Activated CD4-positive, alpha-beta T cell treated with anti-CD3 and anti-CD28 coated beads, Interleukin-2, amount 50 U/mL, for 1 hour (primary cell): ENCODE measurements around the gene ADAP2.
"Not testable (repeated sequence)": the region's sequence is repeated elsewhere in the genome, so short reads cannot be mapped to it uniquely, and the experiment has no call there.

Experiments used
- DNase-seq: peaks from one replicate; pipeline ENCODE4 v3.0.0-alpha.2; 2020

ADAP2 gene, protein sequence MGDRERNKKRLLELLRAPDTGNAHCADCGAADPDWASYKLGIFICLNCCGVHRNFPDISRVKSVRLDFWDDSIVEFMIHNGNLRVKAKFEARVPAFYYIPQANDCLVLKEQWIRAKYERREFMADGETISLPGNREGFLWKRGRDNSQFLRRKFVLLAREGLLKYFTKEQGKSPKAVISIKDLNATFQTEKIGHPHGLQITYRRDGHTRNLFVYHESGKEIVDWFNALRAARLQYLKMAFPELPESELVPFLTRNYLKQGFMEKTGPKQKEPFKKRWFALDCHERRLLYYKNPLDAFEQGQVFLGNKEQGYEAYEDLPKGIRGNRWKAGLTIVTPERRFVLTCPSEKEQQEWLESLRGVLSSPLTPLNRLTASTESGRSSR

DNA sequence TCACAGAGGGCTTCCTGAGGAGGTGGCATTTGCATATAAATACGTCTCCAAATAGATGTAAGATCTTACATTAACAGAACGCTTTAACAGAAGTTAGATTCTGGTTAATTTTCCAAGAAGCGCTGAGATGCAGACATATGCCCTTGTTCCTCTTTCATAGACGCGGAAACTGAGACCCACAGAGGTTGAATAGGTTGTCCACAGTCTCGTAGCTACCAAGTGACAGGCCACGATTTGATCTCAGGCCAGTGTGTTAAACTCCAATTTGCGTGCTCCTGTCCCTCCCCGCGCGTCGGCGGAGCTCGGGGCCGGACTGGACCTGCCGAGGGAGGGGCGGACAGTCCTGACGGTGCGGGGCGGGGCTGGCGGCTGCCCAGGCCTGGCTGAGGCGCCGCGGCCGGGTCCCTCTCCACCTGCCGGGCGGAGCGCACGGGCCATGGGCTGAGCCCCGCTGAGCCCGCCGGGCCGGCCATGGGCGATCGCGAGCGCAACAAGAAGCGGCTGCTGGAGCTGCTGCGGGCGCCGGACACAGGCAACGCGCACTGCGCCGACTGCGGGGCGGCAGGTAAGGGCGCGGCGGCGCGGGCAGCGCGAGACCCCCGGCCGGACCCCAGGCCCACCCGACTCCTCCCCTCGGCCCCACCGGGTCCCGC lies at the start of gene ADAP2:
Gene ADAP2 (plus strand): TSS at position 402 of the 653 bp plus-strand sequence. CDS start 70 bp downstream, at position 472.
- DNase-seq, result no peak

DNA sequence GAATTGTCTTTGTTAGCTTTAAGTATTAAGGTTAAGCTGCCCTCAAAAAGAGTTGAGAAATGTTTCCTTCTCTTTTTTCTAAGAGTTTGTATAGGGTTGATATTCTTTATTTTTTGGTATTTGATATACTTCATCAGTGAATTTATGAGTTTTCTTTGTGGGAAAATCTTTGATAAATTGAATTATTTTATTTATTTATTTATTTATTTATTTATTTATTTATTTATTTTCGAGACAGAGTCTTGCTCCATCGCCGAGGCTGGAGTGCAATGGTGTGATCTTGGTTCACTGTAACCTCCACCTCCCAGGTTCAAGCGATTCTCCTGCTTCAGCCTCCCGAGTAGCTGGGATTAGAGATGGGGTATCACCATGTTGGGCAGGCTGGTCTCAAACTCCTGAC lies 35.6 kb upstream of the ADAP2 start:
- no peak for DNase-seq

GRCh38 chr17:30894236-30894635 lies 27.5 kb upstream of the ADAP2 start:
- DNase-seq, result no peak

GRCh38 chr17:30897311-30897710 lies 24.4 kb upstream of the ADAP2 start:
- DNase-seq, result no peak

- peak; percentile 6 for DNase-seq
These were observed 16.0 kb upstream of the ADAP2 start for GRCh38 chr17:30905742-30906100.

GRCh38 chr17:30906101-30906911 lies 15.4 kb upstream of the ADAP2 start, which contains the start of gene TEFM:
Gene TEFM, minus strand, starts transcription at chr17:30906238. Its CDS starts 40 bp downstream, at chr17:30906198.
- DNase-seq, result peak; percentile 84

GRCh38 chr17:30908717-30909420 lies 12.9 kb upstream of the ADAP2 start:
- DNase-seq, result no peak

DNA sequence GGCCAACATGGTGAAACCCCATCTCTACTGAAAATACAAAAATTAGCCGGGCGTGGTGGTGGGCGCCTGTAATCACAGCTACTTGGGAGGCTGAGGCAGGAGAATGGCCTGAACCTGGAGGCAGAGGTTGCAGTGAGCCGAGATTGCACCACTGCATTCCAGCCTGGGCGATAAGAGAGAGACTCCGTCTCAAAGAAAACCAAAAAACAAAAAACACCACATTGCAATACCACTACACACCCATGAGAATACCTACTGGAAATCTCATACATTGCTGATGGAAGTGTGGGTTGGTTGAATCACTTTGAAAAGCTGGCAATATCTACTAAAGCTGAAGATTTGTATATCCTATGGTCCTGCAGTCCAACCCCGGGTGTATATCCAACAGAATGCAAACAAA lies 11.6 kb upstream of the ADAP2 start:
- DNase-seq, result not testable (repeated sequence)

DNA sequence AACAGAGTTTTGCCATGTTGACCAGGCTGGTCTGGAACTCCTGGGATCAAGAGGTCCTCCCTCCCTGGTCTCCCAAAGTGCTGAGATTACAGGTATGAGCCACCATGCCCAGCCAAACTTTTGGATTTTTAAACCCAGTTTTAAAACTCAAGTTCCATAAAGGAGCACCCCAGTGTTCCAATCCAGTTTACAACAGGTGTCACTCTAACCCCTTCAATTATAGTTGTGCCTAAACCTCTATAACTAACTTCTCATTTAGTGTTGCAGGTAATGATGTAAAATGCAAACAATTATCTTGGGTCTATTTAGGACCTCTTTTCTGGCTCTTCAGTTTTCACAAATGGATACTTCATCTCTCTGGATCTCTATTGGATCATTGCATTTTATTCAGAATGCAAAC lies 7.8 kb upstream of the ADAP2 start:
- DNase-seq, result no peak

GRCh38 chr17:30915833-30916611 lies 5.7 kb upstream of the ADAP2 start:
- DNase-seq, result no peak

DNA sequence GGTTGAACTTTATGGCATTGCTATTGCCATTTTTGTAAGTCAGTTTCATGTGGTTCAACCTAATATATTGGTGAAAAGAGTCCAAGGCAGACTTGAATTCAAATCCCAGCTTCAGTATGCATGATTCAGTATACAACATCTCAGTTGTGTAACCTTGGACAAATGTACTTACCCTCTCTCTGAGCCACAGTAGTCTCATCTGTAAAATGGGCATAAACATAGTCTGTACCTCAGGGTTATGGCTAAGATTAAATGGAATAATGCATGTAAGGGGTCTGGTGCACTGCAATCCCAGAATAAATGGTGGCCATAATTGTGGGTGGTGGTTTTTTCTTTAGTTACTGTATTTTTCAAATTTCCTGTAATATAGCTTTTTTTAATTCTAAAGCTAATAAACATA lies 4.7 kb upstream of the ADAP2 start:
- DNase-seq, result no peak

- no peak for DNase-seq
These were observed 1.5 kb upstream of the ADAP2 start for GRCh38 chr17:30920282-30920681.

GRCh38 chr17:30920683-30921543 lies 832 bp upstream of the ADAP2 start:
- no peak for DNase-seq

GRCh38 chr17:30922235-30923030 lies 688 bp downstream of the ADAP2 start:
- no peak for DNase-seq

DNA sequence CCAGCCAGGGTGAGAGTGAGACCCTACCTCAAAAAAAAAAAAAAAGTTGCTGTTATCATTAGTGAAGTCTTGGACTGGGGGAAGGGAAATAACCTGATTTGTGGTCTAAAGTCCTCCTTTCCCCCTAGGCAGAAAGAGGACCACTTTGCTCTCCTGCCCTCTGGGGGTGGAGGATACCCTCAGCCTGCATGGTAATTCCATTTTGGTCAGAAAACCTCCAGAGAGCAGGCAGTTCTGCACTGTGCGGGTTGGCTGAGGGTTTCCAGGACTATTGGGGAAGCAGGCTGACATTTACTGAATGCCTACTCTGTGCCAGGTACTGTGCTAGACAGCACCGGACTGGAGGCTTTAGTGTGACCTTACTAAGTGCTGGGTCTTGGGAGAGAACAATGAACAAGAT lies 2.6 kb downstream of the ADAP2 start:
- DNase-seq, result no peak

GRCh38 chr17:30926516-30926915 lies 4.8 kb downstream of the ADAP2 start:
- no peak for DNase-seq

GRCh38 chr17:30927756-30928155 lies 6.0 kb downstream of the ADAP2 start:
- no peak for DNase-seq

GRCh38 chr17:30928584-30928983 lies 6.8 kb downstream of the ADAP2 start:
- no peak for DNase-seq

GRCh38 chr17:30929081-30929633 lies 7.4 kb downstream of the ADAP2 start:
- no peak for DNase-seq

DNA sequence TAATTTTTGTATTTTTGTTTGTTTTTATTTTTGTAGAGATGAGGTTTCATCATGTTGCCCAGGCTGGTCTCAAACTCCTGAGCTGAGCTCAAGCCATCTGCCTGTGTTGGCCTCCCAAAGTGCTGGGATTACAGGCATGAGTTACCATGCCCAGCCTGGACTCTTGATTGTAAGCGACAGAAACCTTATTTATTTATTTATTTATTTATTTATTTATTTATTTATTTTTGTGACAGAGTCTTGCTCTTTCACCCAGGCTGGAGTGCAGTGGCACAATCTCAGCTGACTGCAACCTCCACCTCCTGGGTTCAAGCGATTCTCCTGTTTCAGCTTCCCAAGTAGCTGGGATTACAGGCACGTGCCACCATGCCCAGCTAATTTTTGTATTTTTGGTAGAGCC lies 8.1 kb downstream of the ADAP2 start:
- DNase-seq, result not testable (repeated sequence)
